Activated naive CD4-positive, alpha-beta T cell treated with anti-CD3 and anti-CD28 coated beads, Interleukin-2, amount 50 U/mL, for 72 hours (primary cell): ENCODE results near the gene SLC35C1. TPM values are rescaled to one million over a fixed set of nuclear protein-coding genes. Genes with fewer than 3 reads are reported as not detected.
A peak's percentile ranks its signal among the peaks of the same experiment; 100 is the strongest.

Source experiments
- ATAC-seq, 2 donors: fragments of 150-1000 bp; cut with Tn5 transposase; 2 replicates each; pipeline ENCODE4 v1.10.0; 2021; ENCODE audit warnings: mild to moderate bottlenecking in 2 of 2, moderate library complexity in 2 of 2
- DNase-seq, 2 donors: peaks; one replicate each; pipeline ENCODE4 v3.0.0; 2021 to 2022; ENCODE audit warnings: low spot score in 2 of 2
- H3K27ac Mint-ChIP-seq, 2 donors: one replicate each; pipeline ENCODE4 v1.8.0; 2022; ENCODE audit warnings: mild to moderate bottlenecking in 2 of 2, mixed read lengths in 2 of 2
- H3K36me3 Mint-ChIP-seq, 2 donors: one replicate each; pipeline ENCODE4 v1.8.0; 2022; ENCODE audit warnings: mixed read lengths in 2 of 2
- H3K9me3 Mint-ChIP-seq, 2 donors: one replicate each; pipeline ENCODE4 v1.8.0; 2022; ENCODE audit warnings: mixed read lengths in 2 of 2
- total RNA-seq, 2 donors: library from RNA; stranded (reverse); gene quantifications; one replicate each; pipeline ENCODE4 v1.2.3, GENCODE V29; 2022

SLC35C1 gene
- 10 to 100 TPM in 1 of 2 donors, 1 to 10 TPM in 1; 7.9 to 10.8 TPM for total RNA-seq

DNA sequence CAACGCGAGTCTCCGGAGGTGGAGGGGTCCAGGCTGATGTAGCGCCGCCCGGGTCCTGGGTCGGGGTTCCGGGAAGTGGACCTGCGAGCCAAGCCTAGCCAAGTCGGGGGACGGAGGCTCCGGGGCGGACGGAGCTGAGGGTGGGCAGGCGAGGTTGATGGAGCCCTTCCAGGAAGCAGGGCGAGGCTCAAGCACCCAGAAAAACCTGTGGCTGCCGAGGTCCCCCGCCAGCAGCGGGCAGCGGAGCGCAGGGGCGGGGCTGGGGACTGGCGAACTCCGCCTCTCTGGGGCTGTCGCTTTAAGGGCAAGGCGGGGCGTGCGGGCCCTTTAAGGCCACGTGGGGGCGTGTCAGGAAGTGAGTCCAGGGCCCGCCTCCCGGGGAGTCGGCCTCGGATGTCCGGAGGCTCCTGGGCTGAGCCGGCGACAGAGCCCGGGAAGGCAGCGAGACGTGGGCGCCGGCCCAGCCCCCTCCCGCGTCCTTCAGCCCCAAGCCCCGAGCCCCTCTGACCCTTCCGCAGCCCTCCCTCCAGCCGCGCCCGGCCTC, at the start of gene SLC35C1:
SLC35C1 (plus strand) TSS at position 389 of the 544 bp plus-strand sequence. CDS start 653 bp downstream, outside the sequence.
- peaks cover 0 to 6% of the 10 kb centered on the region in 2 donors for H3K9me3 Mint-ChIP-seq
- H3K36me3 Mint-ChIP-seq: peaks cover 0 to 6% of the 10 kb centered on the region in 2 donors
- DNase-seq (peak; percentile 96 to 98), ATAC-seq (peak; percentile 94 to 97)
- H3K27ac Mint-ChIP-seq: peak within 1 kb of the TSS; percentile 92 to 96

DNA sequence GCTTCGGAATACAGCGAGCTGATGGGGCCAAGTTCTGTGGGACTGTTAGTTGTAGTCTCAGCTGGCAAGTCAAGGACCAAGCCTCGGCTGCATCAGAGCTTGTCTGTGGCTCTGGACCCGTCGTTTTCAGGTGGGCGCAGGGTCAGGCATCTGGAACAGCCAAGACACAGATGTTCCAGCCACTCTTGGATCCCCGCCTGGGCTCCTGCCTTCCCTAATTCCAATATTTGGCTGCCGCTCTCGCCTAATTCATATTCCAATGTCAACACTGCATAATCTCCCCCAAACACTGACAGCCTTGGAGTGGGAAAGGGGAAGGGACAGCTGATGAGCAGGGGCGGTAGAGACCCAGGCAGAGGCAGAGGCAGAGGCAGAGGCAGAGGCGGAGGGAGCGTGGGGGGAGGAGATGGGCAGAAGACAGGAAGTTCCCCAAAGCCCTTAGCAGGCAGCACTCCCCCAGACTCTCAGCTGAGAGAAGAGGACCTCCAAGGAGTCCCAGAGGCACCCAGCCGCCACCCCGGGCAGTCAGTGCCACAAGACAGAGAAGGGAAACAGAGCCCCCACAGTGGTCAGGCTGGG, 49.6 kb upstream of the SLC35C1 start:
- Mint-ChIP-seq H3K36me3 (no peaks in the 10 kb centered on the region), H3K9me3 (no peaks in the 10 kb centered on the region), H3K27ac (no peak overlapping the region)
- ATAC-seq (no peak), DNase-seq (no peak)

- Mint-ChIP-seq H3K9me3 (no peaks in the 10 kb centered on the region), H3K36me3 (no peaks in the 10 kb centered on the region), H3K27ac (no peak overlapping the region)
- ATAC-seq: no peak
- no peak for DNase-seq
These were observed 48.5 kb upstream of the SLC35C1 start for GRCh38 chr11:45756384-45757010.

DNA sequence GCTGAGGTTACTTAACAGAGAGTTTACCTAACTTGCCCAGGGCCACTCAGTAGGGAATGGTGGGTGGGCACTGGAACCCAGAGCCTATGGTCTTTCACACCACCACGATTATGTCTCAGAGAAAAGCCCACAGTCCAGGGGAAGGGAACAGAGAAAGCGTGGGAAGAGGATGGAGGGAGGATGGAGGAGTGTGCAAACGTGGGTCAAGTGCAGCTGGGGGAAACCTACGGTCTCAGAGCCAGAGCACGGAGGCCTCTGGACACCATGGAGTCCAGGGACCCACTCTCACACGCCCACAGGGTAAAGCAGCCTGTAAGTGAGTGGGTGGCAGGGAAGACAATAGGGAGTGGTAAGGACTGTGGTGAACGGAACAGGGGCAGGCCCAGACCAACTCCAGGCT, 47.3 kb upstream of the SLC35C1 start:
- H3K27ac Mint-ChIP-seq: no peak overlapping the region
- H3K36me3 Mint-ChIP-seq: no peaks in the 10 kb centered on the region
- ATAC-seq (no peak), DNase-seq (no peak)
- H3K9me3 Mint-ChIP-seq: no peaks in the 10 kb centered on the region

DNA sequence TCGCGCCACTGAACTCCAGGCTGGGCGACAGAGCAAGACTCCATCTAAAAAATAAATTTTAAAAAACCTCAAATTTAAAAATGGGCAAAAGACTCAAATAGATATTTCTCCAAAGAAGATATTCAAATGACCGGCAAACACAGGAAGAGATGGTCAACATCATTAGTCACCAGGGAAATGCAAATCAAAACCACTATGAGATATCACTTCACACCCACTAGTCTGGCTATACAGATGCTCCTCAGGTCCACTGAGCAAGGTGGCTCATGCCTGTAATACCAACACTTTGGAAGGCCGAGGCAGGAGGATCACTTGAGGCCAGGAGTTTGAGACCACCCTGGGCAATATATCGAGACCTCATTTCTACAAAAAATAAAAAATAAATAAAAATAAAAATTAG, 43.3 kb upstream of the SLC35C1 start:
- H3K9me3 Mint-ChIP-seq: no peaks in the 10 kb centered on the region
- H3K27ac Mint-ChIP-seq: no peak overlapping the region
- ATAC-seq: no peak
- no peak for DNase-seq
- no peaks in the 10 kb centered on the region for H3K36me3 Mint-ChIP-seq

DNA sequence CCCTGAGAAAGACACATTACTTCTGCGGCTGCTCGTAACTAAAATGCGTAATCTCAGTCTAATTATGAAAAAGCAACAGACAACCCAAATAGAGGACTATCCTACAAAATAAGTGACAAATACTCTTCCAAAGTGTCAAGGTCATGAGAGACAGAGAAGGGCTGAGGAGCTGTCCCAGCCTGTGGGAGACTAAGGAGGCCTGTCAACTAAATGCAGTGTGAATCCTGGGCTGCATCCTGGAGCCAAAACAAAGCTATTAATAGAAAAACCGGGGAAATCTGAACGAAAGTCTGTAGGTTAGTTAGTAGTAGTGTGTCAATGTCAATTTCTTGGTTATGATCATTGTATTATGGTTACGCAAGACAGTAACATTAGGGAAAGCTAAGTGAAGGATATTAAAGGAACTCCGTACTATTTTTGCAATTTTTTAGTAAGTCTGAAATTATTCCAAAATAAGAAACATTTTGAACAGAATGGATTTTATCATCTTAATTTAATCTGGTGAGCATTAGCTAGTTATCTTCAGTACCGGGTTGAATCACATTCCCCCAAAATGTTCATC, 39.8 kb upstream of the SLC35C1 start:
- DNase-seq: no peak
- Mint-ChIP-seq H3K36me3 (no peaks in the 10 kb centered on the region), H3K9me3 (no peaks in the 10 kb centered on the region), H3K27ac (no peak overlapping the region)
- no peak for ATAC-seq

- DNase-seq: no peak
- Mint-ChIP-seq H3K27ac (no peak overlapping the region), H3K36me3 (no peaks in the 10 kb centered on the region), H3K9me3 (no peaks in the 10 kb centered on the region)
- no peak for ATAC-seq
These were observed 39.1 kb upstream of the SLC35C1 start for GRCh38 chr11:45765836-45766235.

GRCh38 chr11:45766469-45766868, 38.5 kb upstream of the SLC35C1 start:
- ATAC-seq: no peak
- Mint-ChIP-seq H3K27ac (no peak overlapping the region), H3K36me3 (no peaks in the 10 kb centered on the region), H3K9me3 (no peaks in the 10 kb centered on the region)
- no peak for DNase-seq

- ATAC-seq (no peak), DNase-seq (no peak)
- H3K9me3 Mint-ChIP-seq: no peaks in the 10 kb centered on the region
- no peaks in the 10 kb centered on the region for H3K36me3 Mint-ChIP-seq
- H3K27ac Mint-ChIP-seq: no peak overlapping the region
These were observed 36.5 kb upstream of the SLC35C1 start for GRCh38 chr11:45768486-45768885.

- Mint-ChIP-seq H3K9me3 (no peaks in the 10 kb centered on the region), H3K27ac (no peak overlapping the region), H3K36me3 (no peaks in the 10 kb centered on the region)
- ATAC-seq (no peak), DNase-seq (no peak)
These were observed 35.0 kb upstream of the SLC35C1 start for GRCh38 chr11:45769960-45770359.

DNA sequence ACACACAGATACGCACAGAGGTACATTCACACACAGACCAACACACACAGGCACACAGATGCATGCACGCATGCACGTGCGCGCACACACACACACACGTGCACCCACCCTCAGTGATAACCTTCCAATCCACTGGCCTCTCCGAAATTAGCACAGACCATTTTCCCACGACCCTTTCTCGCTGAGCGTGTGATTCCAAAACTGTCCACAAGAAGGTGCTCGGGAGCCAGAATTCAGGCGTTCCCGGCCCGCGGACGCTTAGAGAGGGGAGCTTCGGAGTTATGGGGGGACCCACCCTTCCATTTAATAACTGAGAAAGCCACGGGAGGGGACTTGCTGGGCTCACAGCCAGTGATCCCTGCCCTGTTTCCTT, 33.8 kb upstream of the SLC35C1 start:
- H3K27ac Mint-ChIP-seq: peak overlapping the region in 1 of 2 donors; percentile 83
- H3K9me3 Mint-ChIP-seq: no peaks in the 10 kb centered on the region
- ATAC-seq (peak; percentile 55 to 68), DNase-seq (peak; percentile 76 to 87)
- no peaks in the 10 kb centered on the region for H3K36me3 Mint-ChIP-seq

GRCh38 chr11:45771566-45772448, 33.1 kb upstream of the SLC35C1 start:
- ATAC-seq: peak; percentile 95 to 97
- no peaks in the 10 kb centered on the region for H3K9me3 Mint-ChIP-seq

GRCh38 chr11:45772449-45772774, 32.5 kb upstream of the SLC35C1 start:
- H3K9me3 Mint-ChIP-seq: no peaks in the 10 kb centered on the region
- ATAC-seq: no peak

More at GRCh38 chr11:45771566-45772448, 33.1 kb upstream of the SLC35C1 start:
- H3K27ac Mint-ChIP-seq: peak overlapping the region in 1 of 2 donors; percentile 83
- DNase-seq: peak; percentile 85 to 90
- H3K36me3 Mint-ChIP-seq: no peaks in the 10 kb centered on the region

GRCh38 chr11:45772986-45773785, 31.8 kb upstream of the SLC35C1 start:
- Mint-ChIP-seq H3K27ac (no peak overlapping the region), H3K36me3 (no peaks in the 10 kb centered on the region)

More at GRCh38 chr11:45772449-45772774, 32.5 kb upstream of the SLC35C1 start:
- no peak overlapping the region for H3K27ac Mint-ChIP-seq
- H3K36me3 Mint-ChIP-seq: no peaks in the 10 kb centered on the region
- DNase-seq: no peak

DNA sequence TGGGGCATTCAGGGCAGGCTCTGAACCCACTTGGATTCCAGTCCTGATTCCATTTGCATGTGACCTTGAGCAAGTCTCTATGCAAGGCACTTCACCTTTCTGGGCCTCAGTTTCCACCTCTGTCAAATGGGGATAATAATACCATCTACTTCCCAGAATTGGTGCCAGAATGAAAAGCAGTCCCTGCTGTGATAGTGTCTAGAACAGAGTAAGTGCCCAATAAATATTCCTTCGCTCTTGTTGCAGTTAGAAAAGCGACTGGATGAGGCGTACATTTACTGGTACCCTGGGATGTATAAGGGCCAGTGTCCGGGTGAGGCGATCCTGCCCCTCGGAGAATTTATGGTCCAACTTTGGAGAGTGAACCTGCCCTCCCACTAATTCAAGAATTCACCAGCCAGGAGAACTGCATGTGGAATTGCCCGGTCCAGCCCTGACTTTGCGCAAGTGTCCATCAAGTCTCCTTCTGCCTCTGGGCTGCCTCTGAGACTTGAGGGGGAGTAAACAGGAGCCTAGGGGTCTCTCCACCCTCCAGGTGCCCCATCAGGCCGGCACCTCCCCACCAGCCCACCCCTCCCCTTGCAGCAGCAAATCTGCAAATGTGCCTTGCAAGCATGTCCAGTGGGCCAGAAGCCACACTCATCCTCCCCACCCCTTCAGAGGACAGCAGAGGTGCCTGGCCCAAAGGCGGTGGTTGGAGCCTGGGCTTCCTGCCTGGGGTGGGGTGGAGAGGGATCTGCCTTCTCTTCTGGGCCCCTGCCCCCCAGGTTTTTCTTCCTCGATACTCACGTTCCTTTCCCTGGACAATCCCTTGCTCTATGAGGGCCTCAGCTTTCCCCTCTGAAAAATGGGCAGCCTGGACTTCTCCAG, 30.9 kb upstream of the SLC35C1 start:
- ATAC-seq (no peak), DNase-seq (no peak)
- peak overlapping the region in 1 of 2 donors; percentile 5 for H3K27ac Mint-ChIP-seq
- no peaks in the 10 kb centered on the region for H3K9me3 Mint-ChIP-seq
- H3K36me3 Mint-ChIP-seq: no peaks in the 10 kb centered on the region

More at GRCh38 chr11:45772986-45773785, 31.8 kb upstream of the SLC35C1 start:
- no peaks in the 10 kb centered on the region for H3K9me3 Mint-ChIP-seq
- DNase-seq: no peak
- no peak for ATAC-seq
